Lung microvascular endothelial cell (primary cell): ENCODE data around the gene FOXRED2. TPM values are rescaled to one million over a fixed set of nuclear protein-coding genes. Genes with fewer than 3 reads are reported as not detected.
"Not testable (repeated sequence)": the region's sequence is repeated elsewhere in the genome, so short reads cannot be mapped to it uniquely, and the experiment has no call there.

ENCODE experiments used
- DNase-seq, 2 donors: peaks; one replicate each; pipeline versions ENCODE4 v3.0.0 to v3.0.0-alpha.2; 2010; ENCODE audit warnings: low read depth in 2 of 2
- total RNA-seq: library from RNA; depleted of rRNA; stranded (reverse); fragments of >200 nt; gene quantifications from 2 replicates; pipeline ENCODE4 v1.2.1, GENCODE V29; 2014

The FOXRED2 gene
- total RNA-seq, 1 donor from 2014 or later, result 3.4 TPM

- peak; percentile 91 to 92 for DNase-seq
Measured at GRCh38 chr22:36470162-36470993, 36.5 kb downstream of the FOXRED2 start.

GRCh38 chr22:36469094-36469710 lies 37.6 kb downstream of the FOXRED2 start:
- DNase-seq, result no peak

GRCh38 chr22:36467946-36468345 lies 38.9 kb downstream of the FOXRED2 start:
- DNase-seq, result peak in 1 of 2 donors; percentile 95

- peak in 1 of 2 donors; percentile 47 for DNase-seq
Measured at GRCh38 chr22:36467042-36467810, 39.6 kb downstream of the FOXRED2 start.

- no peak for DNase-seq
Measured at GRCh38 chr22:36466258-36466657, 40.6 kb downstream of the FOXRED2 start.

GRCh38 chr22:36465232-36466021 lies 41.4 kb downstream of the FOXRED2 start:
- DNase-seq, result peak; percentile 93

GRCh38 chr22:36464715-36465231 lies 42.1 kb downstream of the FOXRED2 start:
- no peak for DNase-seq

GRCh38 chr22:36463783-36464184 lies 43.1 kb downstream of the FOXRED2 start:
- DNase-seq, result peak; percentile 80 to 92

- DNase-seq, result peak in 1 of 2 donors; percentile 90
Measured at GRCh38 chr22:36461665-36462649, 44.9 kb downstream of the FOXRED2 start.

- DNase-seq, result no peak
Measured at GRCh38 chr22:36460202-36460601, 46.6 kb downstream of the FOXRED2 start.

- DNase-seq, result no peak
Measured at GRCh38 chr22:36457688-36458450, 49.0 kb downstream of the FOXRED2 start.

- no peak for DNase-seq
Measured at GRCh38 chr22:36456464-36456845, 50.4 kb downstream of the FOXRED2 start.

- no peak for DNase-seq
Measured at GRCh38 chr22:36455571-36456463, 51.0 kb downstream of the FOXRED2 start.

- DNase-seq, result peak; percentile 90 to 98
Measured at GRCh38 chr22:36454916-36455570, 51.8 kb downstream of the FOXRED2 start.

GRCh38 chr22:36453855-36454378 lies 52.9 kb downstream of the FOXRED2 start:
- no peak for DNase-seq

- DNase-seq, result not testable (repeated sequence)
Measured at GRCh38 chr22:36452978-36453607, 53.7 kb downstream of the FOXRED2 start.
